Left hindlimb (tissue), 1 donor: ENCODE results near the gene HSDL1.
A peak's percentile ranks its signal among the peaks of the same experiment; 100 is the strongest.
"Not testable (repeated sequence)": the region's sequence is repeated elsewhere in the genome, so short reads cannot be mapped to it uniquely, and the experiment has no call there.

ENCODE experiments used
- DNase-seq: peaks from one replicate; pipeline ENCODE4 v3.0.0-alpha.2; 2018

HSDL1 gene

GRCh38 chr16:84137769-84138357 lies 7.1 kb downstream of the HSDL1 start:
- no peak for DNase-seq

GRCh38 chr16:84137287-84137686 lies 7.7 kb downstream of the HSDL1 start:
- DNase-seq = no peak

GRCh38 chr16:84136331-84137125 lies 8.4 kb downstream of the HSDL1 start:
- no peak for DNase-seq

GRCh38 chr16:84132527-84133285 lies 12.3 kb downstream of the HSDL1 start:
- no peak for DNase-seq

GRCh38 chr16:84131117-84131516 lies 13.9 kb downstream of the HSDL1 start:
- no peak for DNase-seq

GRCh38 chr16:84124257-84125073 lies 20.5 kb downstream of the HSDL1 start:
- no peak for DNase-seq

GRCh38 chr16:84121007-84121406 lies 24.0 kb downstream of the HSDL1 start:
- no peak for DNase-seq

- DNase-seq = no peak
These were observed 25.0 kb downstream of the HSDL1 start for GRCh38 chr16:84120023-84120422.

- DNase-seq = no peak
These were observed 25.6 kb downstream of the HSDL1 start for GRCh38 chr16:84119368-84119767.

- DNase-seq = not testable (repeated sequence)
These were observed 26.7 kb downstream of the HSDL1 start for GRCh38 chr16:84118315-84118714.

- no peak for DNase-seq
These were observed 27.5 kb downstream of the HSDL1 start for GRCh38 chr16:84117494-84117843.

- peak; percentile 98 for DNase-seq
These were observed 28.1 kb downstream of the HSDL1 start, which contains the start of gene MBTPS1 for GRCh38 chr16:84116720-84117493. TSS of gene MBTPS1 (minus strand) at chr16:84116942. CDS start at chr16:84101783, 15,159 bp downstream.

- DNase-seq = no peak
These were observed 28.9 kb downstream of the HSDL1 start for GRCh38 chr16:84115919-84116719.

- not testable (repeated sequence) for DNase-seq
These were observed 33.0 kb downstream of the HSDL1 start for GRCh38 chr16:84111949-84112348.

- DNase-seq = no peak
These were observed 33.5 kb downstream of the HSDL1 start for GRCh38 chr16:84111525-84111924.

- no peak for DNase-seq
These were observed 34.5 kb downstream of the HSDL1 start for GRCh38 chr16:84110527-84110926.

- no peak for DNase-seq
These were observed 35.2 kb downstream of the HSDL1 start for GRCh38 chr16:84109598-84110335.

GRCh38 chr16:84107921-84108320 lies 37.1 kb downstream of the HSDL1 start:
- no peak for DNase-seq

- no peak for DNase-seq
These were observed 38.8 kb downstream of the HSDL1 start for GRCh38 chr16:84105948-84106740.
